WERI-Rb-1 (cell line): Measurements from ENCODE around the gene PRG3.

Experiments used
- DNase-seq: peaks from one replicate; pipeline ENCODE4 v3.0.0-alpha.2; 2020
- H3K27ac ChIP-seq: fragments of 250-450 bp; sonication (Bioruptor Pico); 2 replicates; pipeline ENCODE4 v1.5.1; 2020; ENCODE audit warnings: mild to moderate bottlenecking, moderate library complexity
- H3K27me3 ChIP-seq: fragments of 250-450 bp; sonication (Bioruptor Pico); 2 replicates; pipeline ENCODE4 v1.5.1; 2021; ENCODE audit warnings: mild to moderate bottlenecking, low read depth, moderate library complexity; ENCODE audit not compliant: insufficient read depth, severe bottlenecking
- H3K36me3 ChIP-seq: fragments of 250-450 bp; sonication (Bioruptor Pico); 2 replicates; pipeline ENCODE4 v1.5.1; 2020; ENCODE audit warnings: mild to moderate bottlenecking, moderate library complexity
- H3K4me3 ChIP-seq: 2 replicates; pipeline ENCODE4 v1.5.1; 2011; ENCODE audit warnings: low read depth, mild to moderate bottlenecking, control low read depth, low read length
- H3K9me3 ChIP-seq: fragments of 250-450 bp; sonication (Bioruptor Pico); 2 replicates; pipeline ENCODE4 v1.5.1; 2021; ENCODE audit warnings: mild to moderate bottlenecking, moderate library complexity; ENCODE audit not compliant: severe bottlenecking
- TF ChIP-seq, protein P1 (sequence below): IDR thresholded peaks from 2 replicates; pipeline ENCODE4 v1.5.1; 2011; ENCODE audit warnings: low read depth, mild to moderate bottlenecking, control low read depth, inconsistent platforms, low read length

Gene PRG3

DNA sequence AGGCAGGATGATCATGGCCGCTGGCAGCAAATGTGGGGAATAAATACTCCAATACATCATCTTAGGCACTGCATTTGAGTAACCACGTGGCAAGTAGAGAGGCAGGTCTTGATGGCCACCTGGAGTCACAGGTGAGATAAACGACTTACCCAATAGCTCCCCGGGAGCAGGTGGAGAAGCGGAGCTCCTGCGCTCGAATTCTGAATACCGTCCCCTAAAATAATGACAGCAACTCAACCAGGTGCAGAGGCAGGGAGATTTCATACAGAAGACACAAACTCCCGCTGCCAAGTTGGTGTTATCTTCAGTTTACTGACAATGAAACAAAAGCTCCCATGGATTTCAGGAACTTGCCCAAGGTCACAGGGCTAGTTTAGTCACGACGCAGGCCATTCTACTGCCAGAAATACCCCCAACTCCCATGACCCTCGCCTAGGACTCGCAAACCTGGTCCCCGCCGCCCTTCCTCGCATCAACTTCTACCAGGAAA lies 45.5 kb upstream of the PRG3 start:
- no peaks in the 10 kb centered on the region for H3K9me3 ChIP-seq
- DNase-seq, result no peak

GRCh38 chr11:57425565-57426438 lies 44.9 kb upstream of the PRG3 start:
- DNase-seq, result no peak
- Histone ChIP-seq H3K36me3 (no peaks in the 10 kb centered on the region), H3K4me3 (no peak overlapping the region)

More for the DNA sequence above, 45.5 kb upstream of the PRG3 start:
- no peak overlapping the region for H3K4me3 ChIP-seq
- TF ChIP-seq, protein P1, sequence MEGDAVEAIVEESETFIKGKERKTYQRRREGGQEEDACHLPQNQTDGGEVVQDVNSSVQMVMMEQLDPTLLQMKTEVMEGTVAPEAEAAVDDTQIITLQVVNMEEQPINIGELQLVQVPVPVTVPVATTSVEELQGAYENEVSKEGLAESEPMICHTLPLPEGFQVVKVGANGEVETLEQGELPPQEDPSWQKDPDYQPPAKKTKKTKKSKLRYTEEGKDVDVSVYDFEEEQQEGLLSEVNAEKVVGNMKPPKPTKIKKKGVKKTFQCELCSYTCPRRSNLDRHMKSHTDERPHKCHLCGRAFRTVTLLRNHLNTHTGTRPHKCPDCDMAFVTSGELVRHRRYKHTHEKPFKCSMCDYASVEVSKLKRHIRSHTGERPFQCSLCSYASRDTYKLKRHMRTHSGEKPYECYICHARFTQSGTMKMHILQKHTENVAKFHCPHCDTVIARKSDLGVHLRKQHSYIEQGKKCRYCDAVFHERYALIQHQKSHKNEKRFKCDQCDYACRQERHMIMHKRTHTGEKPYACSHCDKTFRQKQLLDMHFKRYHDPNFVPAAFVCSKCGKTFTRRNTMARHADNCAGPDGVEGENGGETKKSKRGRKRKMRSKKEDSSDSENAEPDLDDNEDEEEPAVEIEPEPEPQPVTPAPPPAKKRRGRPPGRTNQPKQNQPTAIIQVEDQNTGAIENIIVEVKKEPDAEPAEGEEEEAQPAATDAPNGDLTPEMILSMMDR, result no peak
- H3K27ac ChIP-seq, result no peak overlapping the region
- no peaks in the 10 kb centered on the region for H3K36me3 ChIP-seq
- H3K27me3 ChIP-seq, result peaks cover 5% of the 10 kb centered on the region

GRCh38 chr11:57424792-57425564 lies 44.0 kb upstream of the PRG3 start:
- Histone ChIP-seq H3K27ac (no peak overlapping the region), H3K9me3 (no peaks in the 10 kb centered on the region), H3K4me3 (no peak overlapping the region), H3K27me3 (peaks cover 5% of the 10 kb centered on the region), H3K36me3 (no peaks in the 10 kb centered on the region)
- peak; percentile 48 for DNase-seq
- TF ChIP-seq, protein P1, result no peak

More at GRCh38 chr11:57425565-57426438, 44.9 kb upstream of the PRG3 start:
- no peaks in the 10 kb centered on the region for H3K9me3 ChIP-seq
- TF ChIP-seq, protein P1, result no peak
- H3K27ac ChIP-seq, result no peak overlapping the region
- H3K27me3 ChIP-seq, result peaks cover 5% of the 10 kb centered on the region

- no peak for DNase-seq
- no peaks in the 10 kb centered on the region for H3K36me3 ChIP-seq
- no peak overlapping the region for H3K27ac ChIP-seq
- no peaks in the 10 kb centered on the region for H3K9me3 ChIP-seq
- peaks cover 5% of the 10 kb centered on the region for H3K27me3 ChIP-seq
- TF ChIP-seq, protein P1, result no peak
- no peak overlapping the region for H3K4me3 ChIP-seq
Observed at GRCh38 chr11:57424137-57424791, 43.3 kb upstream of the PRG3 start.

GRCh38 chr11:57422669-57423068 lies 41.7 kb upstream of the PRG3 start:
- H3K9me3 ChIP-seq, result no peaks in the 10 kb centered on the region
- H3K36me3 ChIP-seq, result no peaks in the 10 kb centered on the region
- TF ChIP-seq, protein P1, result no peak
- DNase-seq, result no peak
- no peak overlapping the region for H3K4me3 ChIP-seq
- no peak overlapping the region for H3K27ac ChIP-seq
- H3K27me3 ChIP-seq, result peaks cover 5% of the 10 kb centered on the region
